Fibroblast of lung (primary cell): ENCODE measurements around the gene ANKFN1. TPM values are rescaled to one million over a fixed set of nuclear protein-coding genes. Genes with fewer than 3 reads are reported as not detected.

Experiments used
- DNase-seq, 2 donors: peaks; one replicate each; pipeline versions ENCODE4 v3.0.0 to v3.0.0-alpha.2; 2010; ENCODE audit warnings: low read depth in 2 of 2
- H2AFZ ChIP-seq: 2 replicates; pipeline ENCODE4 v1.5.1; 2012; ENCODE audit warnings: low read length, control low read depth, inconsistent platforms
- H3K27ac ChIP-seq: 2 replicates; pipeline ENCODE4 v1.5.1; 2011; ENCODE audit warnings: low read length, control low read depth; ENCODE audit not compliant: insufficient read depth
- H3K27me3 ChIP-seq: 2 replicates; pipeline ENCODE4 v1.5.1; 2011; ENCODE audit warnings: mild to moderate bottlenecking, low read length; ENCODE audit not compliant: control insufficient read depth, insufficient read depth
- H3K36me3 ChIP-seq: 2 replicates; pipeline ENCODE4 v1.5.1; 2011; ENCODE audit warnings: low read length; ENCODE audit not compliant: control insufficient read depth, insufficient read depth
- H3K4me1 ChIP-seq: 2 replicates; pipeline ENCODE4 v1.5.1; 2011; ENCODE audit warnings: low read length; ENCODE audit not compliant: control insufficient read depth, insufficient read depth; ENCODE audit errors: extremely low read depth
- H3K4me2 ChIP-seq: 2 replicates; pipeline ENCODE4 v1.5.1; 2011; ENCODE audit warnings: low read length, control low read depth; ENCODE audit not compliant: insufficient read depth; ENCODE audit errors: extremely low read depth
- H3K4me3 ChIP-seq, 4 experiments: fragments of 200-600 bp in 1 of 4; sonication (generic) in 1 of 4; replicated peaks in 1 of 4; 2 replicates each; pipeline ENCODE4 v1.5.1; 2011 to 2016; ENCODE audit warnings: low read length in 4 of 4, low read depth in 3 of 4, mild to moderate bottlenecking in 3 of 4, control low read depth in 2 of 4, inconsistent platforms in 1 of 4, mixed read lengths in 1 of 4; ENCODE audit not compliant: insufficient read depth in 1 of 4; ENCODE audit errors: control extremely low read depth in 1 of 4
- H3K79me2 ChIP-seq: 2 replicates; pipeline ENCODE4 v1.5.1; 2012; ENCODE audit warnings: mild to moderate bottlenecking, low read length, inconsistent platforms; ENCODE audit not compliant: control insufficient read depth, insufficient read depth
- H3K9ac ChIP-seq: 2 replicates; pipeline ENCODE4 v1.5.1; 2011; ENCODE audit warnings: mild to moderate bottlenecking, low read length, control low read depth; ENCODE audit not compliant: insufficient read depth
- H3K9me3 ChIP-seq: 2 replicates; pipeline ENCODE4 v1.5.1; 2012; ENCODE audit warnings: low read depth, low read length; ENCODE audit not compliant: control insufficient read depth, insufficient read depth
- H4K20me1 ChIP-seq: 2 replicates; pipeline ENCODE4 v1.5.1; 2011; ENCODE audit warnings: low read length; ENCODE audit not compliant: control insufficient read depth, insufficient read depth; ENCODE audit errors: extremely low read depth
- EZH2 ChIP-seq: IDR thresholded peaks from 2 replicates; pipeline ENCODE4 v1.5.1; 2012; ENCODE audit warnings: low read length, control low read depth, mild to moderate bottlenecking; ENCODE audit errors: missing control alignments
- polyA plus RNA-seq, 2 donors: library from polyadenylated mRNA; depleted of rRNA in 1 of 2; stranded (reverse) in 1 of 2; unstranded in 1 of 2; fragments of >200 nt; gene quantifications; 2 replicates each; pipeline ENCODE4 v1.2.1, GENCODE V29; 2011 to 2012; ENCODE audit warnings: missing spikeins in 1 of 2
- total RNA-seq: library from RNA; depleted of rRNA; stranded (reverse); fragments of >200 nt; gene quantifications from 2 replicates; pipeline ENCODE4 v1.2.1, GENCODE V29; 2014
- TF ChIP-seq, protein P1 (sequence below), 2 donors: IDR thresholded peaks in 1 of 2; conservative IDR thresholded peaks in 1 of 2; 1 replicate in 1 of 2; 2 replicates in 1 of 2; pipeline ENCODE4 v1.5.1; 2011 to 2012; ENCODE audit warnings: low read length in 2 of 2, control low read depth in 1 of 2, inconsistent platforms in 1 of 2, low read depth in 1 of 2, mild to moderate bottlenecking in 1 of 2

ANKFN1 gene
- total and polyA plus RNA-seq, 2 donors (not counting 1 experiment from before 2014, with no cell fraction given) = 0.19 TPM; not detected in 1

GRCh38 chr17:56114469-56114868, 38.8 kb upstream of the ANKFN1 start:
- no peak overlapping the region for H3K27ac ChIP-seq
- DNase-seq = no peak
- H3K4me2 ChIP-seq = no peak overlapping the region
- no peaks in the 10 kb centered on the region for H3K36me3 ChIP-seq
- H3K79me2 ChIP-seq = no peaks in the 10 kb centered on the region
- no peaks in the 10 kb centered on the region for H3K9me3 ChIP-seq
- H2AFZ ChIP-seq = no peak overlapping the region
- no peaks in the 10 kb centered on the region for H3K27me3 ChIP-seq
- H3K4me3 ChIP-seq = no peak overlapping the region
- no peak for TF ChIP-seq EZH2
- TF ChIP-seq, protein P1, sequence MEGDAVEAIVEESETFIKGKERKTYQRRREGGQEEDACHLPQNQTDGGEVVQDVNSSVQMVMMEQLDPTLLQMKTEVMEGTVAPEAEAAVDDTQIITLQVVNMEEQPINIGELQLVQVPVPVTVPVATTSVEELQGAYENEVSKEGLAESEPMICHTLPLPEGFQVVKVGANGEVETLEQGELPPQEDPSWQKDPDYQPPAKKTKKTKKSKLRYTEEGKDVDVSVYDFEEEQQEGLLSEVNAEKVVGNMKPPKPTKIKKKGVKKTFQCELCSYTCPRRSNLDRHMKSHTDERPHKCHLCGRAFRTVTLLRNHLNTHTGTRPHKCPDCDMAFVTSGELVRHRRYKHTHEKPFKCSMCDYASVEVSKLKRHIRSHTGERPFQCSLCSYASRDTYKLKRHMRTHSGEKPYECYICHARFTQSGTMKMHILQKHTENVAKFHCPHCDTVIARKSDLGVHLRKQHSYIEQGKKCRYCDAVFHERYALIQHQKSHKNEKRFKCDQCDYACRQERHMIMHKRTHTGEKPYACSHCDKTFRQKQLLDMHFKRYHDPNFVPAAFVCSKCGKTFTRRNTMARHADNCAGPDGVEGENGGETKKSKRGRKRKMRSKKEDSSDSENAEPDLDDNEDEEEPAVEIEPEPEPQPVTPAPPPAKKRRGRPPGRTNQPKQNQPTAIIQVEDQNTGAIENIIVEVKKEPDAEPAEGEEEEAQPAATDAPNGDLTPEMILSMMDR (conservative IDR thresholded peaks at IDR 0.05 in 1 of 2, IDR thresholded peaks at IDR 0.05 in 1 of 2; ENCODE audit: low read depth in 1 of 2, low read length in 2 of 2) = no peak
- H3K9ac ChIP-seq = no peak overlapping the region
- no peaks in the 10 kb centered on the region for H3K4me1 ChIP-seq
- H4K20me1 ChIP-seq = no peaks in the 10 kb centered on the region

DNA sequence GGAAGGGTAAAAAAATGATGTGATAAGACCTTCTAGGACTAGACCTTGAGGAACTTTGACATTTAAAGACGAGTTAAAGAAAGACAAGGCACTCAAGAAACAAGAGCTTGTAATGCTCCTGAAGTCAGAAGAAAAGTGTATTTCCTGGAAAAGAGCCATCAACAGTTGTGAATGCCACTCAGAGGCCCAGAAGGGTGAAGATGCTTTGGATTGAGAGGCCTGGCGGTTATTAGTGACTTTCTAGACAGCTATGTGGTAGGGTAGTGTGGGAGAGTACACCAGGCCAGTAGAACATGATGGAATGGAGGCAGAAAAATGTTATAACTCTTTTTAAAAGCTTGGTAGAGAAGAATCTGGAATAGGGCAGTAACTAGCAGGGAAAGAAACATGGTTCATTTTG, 34.1 kb upstream of the ANKFN1 start:
- H3K27ac ChIP-seq = no peak overlapping the region
- H3K4me3 ChIP-seq = no peak overlapping the region
- H3K9ac ChIP-seq = no peak overlapping the region
- H2AFZ ChIP-seq = no peak overlapping the region
- H4K20me1 ChIP-seq = no peaks in the 10 kb centered on the region
- no peaks in the 10 kb centered on the region for H3K79me2 ChIP-seq
- no peaks in the 10 kb centered on the region for H3K36me3 ChIP-seq
- no peaks in the 10 kb centered on the region for H3K4me1 ChIP-seq
- TF ChIP-seq EZH2 = no peak
- TF ChIP-seq, protein P1 (conservative IDR thresholded peaks at IDR 0.05 in 1 of 2, IDR thresholded peaks at IDR 0.05 in 1 of 2; ENCODE audit: low read depth in 1 of 2, low read length in 2 of 2) = no peak
- no peak for DNase-seq
- no peaks in the 10 kb centered on the region for H3K27me3 ChIP-seq
- H3K4me2 ChIP-seq = no peak overlapping the region
- H3K9me3 ChIP-seq = no peaks in the 10 kb centered on the region

- H2AFZ ChIP-seq = no peak overlapping the region
- H4K20me1 ChIP-seq = no peaks in the 10 kb centered on the region
- no peaks in the 10 kb centered on the region for H3K27me3 ChIP-seq
- H3K4me1 ChIP-seq = no peaks in the 10 kb centered on the region
- H3K9me3 ChIP-seq = no peaks in the 10 kb centered on the region
- H3K27ac ChIP-seq = no peak overlapping the region
- DNase-seq = no peak
- no peak for TF ChIP-seq EZH2
- TF ChIP-seq, protein P1 (conservative IDR thresholded peaks at IDR 0.05 in 1 of 2, IDR thresholded peaks at IDR 0.05 in 1 of 2; ENCODE audit: low read depth in 1 of 2, low read length in 2 of 2) = no peak
- H3K36me3 ChIP-seq = no peaks in the 10 kb centered on the region
- no peak overlapping the region for H3K4me3 ChIP-seq
- H3K79me2 ChIP-seq = no peaks in the 10 kb centered on the region
- no peak overlapping the region for H3K4me2 ChIP-seq
- H3K9ac ChIP-seq = no peak overlapping the region
Observed at GRCh38 chr17:56119936-56120335, 33.3 kb upstream of the ANKFN1 start.
